NCI-H2107 treated with DMSO at 0.1 percent for 48 hours (cell line): Measurements from ENCODE around the gene PCP2.

Source experiments
- DNase-seq: peaks from one replicate; lab custom pipeline; 2025; ENCODE audit not compliant: unreplicated experiment; lab: John Stamatoyannopoulos, UW

PCP2 gene

DNA sequence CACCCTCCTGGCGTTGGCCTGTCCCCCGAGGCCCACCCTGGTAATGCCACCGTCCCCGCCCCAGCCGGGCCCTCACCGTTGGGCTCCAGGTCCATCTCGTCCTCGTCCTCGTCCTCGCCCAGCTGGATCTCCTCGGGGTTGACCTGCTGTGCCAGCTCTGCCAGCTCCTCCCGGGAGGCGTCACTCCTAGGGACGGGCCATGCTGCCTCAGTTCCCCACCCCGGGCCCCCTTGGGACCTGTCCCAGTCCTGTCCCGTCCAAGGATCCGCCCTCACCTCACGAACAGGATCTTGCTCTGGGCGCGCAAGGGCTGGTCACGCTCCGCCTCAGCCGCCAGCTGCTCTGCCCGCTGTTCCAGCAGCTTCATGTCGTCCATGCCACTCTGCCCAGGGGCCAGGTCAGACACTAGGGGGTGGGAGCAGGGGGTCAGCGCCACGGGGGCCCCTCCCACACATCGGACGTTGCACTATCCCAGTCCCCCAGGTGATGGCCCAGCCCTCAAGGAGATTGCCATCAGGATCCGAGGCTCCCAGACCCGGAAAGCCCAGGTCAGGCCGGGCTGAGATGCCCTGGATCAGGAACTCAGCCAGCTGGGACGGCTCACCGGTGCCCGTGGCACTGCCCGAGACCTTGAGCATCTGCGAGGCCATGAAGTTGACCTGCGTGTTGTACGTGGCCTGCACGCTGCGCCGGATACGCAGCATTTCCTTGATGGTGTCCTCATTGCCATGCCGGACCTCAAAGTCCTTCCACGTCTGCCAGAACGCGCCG lies 13.7 kb downstream of the PCP2 start:
- DNase-seq = no peak

DNA sequence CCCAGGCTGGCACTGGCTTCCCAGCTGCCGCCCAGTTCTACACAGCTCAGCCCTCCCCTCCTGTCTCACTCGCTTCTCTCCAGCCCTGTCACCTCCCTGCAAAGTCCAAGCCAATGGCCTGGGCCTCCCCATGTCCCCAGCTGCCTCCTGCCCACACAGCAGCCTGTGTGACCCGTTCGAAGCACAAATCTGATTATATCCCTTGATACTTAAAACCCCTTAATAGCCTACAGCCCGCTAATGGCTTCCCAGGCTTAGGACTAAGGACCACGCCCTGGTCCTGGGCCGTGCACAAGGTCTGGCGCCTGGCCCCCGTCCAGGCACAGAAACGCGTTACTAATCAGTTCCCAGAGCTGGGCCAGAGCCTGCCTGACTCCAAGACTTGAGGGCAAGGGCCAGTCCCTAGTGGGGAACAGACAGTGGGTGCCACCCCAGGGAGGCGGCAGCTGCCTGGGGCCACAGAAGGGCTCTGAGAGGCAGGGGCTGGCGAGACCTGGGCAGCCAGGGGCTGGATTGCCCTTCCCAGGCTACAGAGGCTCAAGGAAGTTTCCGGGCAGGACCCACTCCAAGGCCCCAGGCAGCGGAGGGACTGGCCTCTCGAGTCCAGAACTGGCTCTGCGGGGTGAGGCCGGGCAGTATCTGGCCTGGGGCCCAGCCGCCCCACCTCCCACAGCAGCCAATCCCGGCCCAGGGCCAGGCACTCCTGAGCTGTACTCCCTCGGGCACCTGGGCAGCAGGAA lies 14.6 kb downstream of the PCP2 start:
- no peak for DNase-seq

DNA sequence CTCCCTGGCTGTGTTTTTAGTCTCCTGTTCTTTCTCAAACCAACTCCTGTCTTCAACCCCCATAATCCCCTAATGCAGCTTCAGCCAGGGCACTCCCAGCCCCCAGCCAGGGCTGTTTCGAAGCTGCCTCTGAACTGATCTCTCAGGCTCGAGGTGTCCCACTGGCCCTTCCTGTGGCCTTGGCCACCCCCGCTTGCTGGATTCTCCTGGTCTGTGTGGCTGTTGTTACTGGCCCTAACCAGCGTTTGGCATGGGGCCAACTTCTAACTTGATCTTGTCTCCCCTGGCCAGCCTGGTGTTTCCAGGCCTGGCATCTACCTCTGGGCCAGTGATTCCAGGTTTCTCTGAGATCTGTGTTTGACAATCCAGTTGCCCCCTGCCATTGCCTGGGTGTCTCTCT lies 15.2 kb downstream of the PCP2 start:
- DNase-seq = no peak

DNA sequence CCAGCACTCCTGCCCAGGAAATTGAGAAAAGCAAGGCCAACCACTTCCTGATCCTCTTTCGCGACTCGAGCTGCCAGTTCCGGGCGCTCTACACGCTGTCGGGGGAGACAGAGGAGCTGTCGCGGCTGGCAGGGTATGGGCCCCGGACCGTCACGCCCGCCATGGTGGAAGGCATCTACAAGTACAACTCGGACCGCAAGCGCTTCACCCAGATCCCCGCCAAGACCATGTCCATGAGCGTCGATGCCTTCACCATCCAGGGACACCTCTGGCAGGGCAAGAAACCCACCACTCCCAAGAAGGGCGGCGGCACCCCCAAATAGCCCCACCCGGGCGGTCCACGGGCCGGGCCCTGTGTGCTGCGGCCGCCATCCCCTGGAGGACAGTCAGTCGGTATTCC lies 15.8 kb downstream of the PCP2 start:
- no peak for DNase-seq

DNA sequence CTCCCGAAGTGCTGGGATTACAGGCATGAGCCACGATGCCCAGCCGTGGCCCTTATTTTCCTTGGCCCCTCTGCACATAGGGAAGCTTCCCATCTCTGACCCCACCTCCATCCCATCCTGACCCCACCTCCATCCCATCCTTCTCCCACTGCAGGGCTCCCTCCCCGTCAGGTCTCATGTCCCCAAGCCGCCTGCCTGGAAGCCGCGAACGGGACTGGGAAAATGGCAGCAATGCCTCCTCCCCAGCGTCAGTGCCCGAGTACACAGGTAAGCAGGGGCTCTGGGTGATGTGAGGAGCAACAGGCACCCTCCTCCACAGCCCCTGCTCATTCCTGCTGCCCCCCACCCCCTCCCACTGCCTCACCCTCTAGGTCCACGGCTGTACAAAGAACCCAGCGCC lies 16.3 kb downstream of the PCP2 start:
- DNase-seq = no peak

DNA sequence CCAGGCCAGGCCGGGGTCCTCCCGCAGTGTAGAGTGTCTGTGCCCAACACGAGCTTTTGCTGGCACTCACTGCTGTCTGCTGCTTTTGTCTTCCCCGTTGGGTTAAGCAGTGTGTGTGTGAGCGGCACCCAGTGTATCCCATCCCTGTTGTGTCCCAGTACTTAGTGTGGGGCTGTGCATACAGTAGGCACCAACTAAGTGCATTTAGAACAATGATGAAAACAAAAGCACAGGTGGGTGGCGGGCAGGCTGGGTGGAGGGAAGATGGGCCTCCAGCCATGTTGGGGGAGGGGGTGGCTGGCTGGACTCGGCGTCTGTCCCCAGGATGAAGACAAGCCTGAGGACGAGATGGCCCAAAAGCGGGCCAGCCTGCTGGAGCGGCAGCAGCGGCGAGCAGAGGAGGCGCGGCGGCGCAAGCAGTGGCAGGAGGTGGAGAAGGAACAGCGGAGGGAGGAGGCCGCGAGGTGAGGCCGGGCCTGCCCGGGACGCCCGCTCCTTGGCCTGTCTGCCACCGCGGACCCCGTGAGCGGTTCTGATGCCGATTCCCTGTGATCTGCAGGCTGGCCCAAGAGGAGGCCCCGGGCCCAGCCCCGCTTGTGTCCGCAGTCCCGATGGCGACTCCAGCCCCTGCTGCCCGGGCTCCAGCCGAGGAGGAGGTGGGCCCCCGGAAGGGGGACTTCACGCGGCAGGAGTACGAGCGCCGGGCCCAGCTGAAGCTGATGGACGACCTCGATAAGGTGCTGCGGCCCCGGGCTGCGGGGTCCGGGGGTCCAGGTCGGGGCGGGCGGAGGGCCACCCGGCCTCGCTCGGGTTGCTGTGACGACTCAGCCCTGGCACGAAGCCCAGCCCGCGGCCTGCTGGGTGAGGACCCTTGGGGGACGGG lies 18.4 kb downstream of the PCP2 start:
- DNase-seq = no peak

DNA sequence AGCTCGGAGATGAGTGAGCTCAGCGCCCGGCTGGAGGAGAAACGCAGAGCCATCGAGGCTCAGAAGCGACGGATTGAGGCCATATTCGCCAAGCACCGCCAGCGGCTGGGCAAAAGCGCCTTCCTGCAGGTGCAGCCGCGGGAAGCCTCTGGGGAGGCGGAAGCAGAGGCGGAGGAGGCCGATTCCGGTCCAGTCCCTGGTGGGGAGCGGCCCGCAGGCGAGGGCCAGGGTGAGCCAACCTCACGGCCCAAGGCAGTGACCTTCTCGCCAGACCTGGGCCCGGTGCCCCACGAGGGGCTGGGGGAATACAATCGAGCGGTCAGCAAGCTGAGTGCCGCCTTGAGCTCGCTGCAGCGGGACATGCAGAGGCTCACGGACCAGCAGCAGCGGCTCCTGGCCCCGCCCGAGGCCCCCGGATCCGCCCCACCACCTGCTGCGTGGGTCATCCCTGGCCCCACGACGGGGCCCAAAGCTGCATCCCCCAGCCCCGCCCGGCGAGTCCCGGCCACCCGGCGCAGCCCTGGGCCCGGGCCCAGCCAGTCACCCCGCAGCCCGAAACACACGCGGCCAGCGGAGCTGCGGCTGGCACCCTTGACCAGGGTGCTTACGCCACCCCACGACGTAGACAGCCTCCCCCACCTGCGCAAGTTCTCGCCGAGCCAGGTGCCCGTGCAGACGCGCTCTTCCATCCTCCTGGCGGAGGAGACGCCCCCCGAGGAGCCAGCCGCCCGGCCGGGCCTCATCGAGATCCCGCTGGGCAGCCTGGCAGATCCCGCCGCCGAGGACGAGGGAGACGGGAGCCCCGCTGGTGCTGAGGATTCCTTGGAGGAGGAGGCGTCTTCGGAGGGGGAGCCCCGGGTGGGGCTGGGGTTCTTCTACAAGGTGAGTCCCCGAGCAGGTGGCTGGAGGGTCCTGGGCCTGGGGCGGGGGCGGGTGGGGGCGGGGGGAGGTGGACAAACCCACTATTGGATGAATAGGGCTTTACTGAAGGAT lies 20.9 kb downstream of the PCP2 start:
- DNase-seq = no peak

DNA sequence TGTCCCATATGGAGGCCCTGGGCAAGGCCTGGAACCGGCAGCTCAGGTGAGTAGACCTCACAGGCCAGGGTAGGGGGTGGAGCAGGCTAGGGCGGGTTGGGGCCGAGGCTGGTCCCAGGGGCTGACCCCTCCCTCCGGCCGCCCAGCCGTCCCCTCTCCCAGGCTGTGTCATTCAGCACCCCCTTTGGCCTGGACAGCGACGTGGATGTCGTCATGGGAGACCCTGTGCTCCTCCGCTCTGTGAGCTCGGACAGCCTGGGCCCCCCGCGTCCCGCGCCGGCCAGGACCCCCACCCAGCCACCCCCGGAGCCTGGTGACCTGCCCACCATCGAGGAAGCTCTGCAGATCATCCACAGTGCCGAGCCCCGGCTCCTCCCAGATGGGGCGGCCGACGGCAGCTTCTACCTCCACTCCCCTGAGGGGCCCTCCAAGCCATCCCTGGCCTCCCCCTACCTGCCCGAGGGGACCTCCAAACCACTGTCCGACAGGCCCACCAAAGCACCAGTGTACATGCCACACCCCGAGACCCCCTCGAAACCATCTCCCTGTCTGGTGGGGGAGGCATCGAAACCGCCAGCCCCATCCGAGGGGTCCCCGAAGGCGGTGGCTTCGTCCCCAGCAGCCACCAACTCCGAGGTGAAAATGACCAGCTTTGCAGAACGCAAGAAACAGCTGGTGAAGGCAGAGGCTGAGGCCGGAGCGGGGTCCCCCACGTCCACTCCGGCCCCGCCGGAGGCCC lies 21.8 kb downstream of the PCP2 start:
- no peak for DNase-seq

DNA sequence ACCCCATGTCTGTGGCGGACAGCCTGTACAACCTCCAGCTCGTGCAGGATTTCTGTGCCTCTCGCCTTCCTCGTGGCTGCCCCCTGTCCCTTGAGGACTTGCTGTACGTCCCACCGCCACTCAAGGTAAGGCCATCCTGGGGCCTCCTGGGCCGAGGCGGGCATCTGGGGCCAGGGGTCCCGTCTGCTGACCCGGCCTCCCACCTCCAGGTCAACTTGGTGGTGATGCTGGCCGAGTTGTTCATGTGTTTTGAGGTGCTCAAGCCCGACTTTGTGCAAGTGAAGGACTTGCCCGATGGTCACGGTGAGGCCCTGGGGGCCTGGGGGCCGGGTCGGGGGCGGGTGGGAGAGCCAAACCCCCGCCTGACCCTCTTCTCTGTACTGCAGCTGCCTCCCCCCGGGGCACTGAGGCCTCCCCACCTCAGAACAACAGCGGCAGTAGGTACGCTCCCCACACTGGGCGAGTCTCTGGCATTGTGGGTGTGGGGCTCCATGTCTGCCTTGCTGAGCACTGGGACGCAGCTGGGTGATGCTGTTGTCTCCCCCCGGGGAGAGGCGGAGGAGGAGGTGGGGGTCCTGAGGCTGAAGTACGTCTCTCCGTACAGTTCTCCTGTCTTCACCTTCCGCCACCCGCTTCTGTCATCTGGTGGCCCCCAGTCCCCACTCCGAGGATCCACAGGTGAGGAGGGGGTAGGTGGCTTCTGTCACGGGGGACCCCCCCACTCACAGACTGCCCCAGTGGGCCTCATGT lies 22.9 kb downstream of the PCP2 start:
- DNase-seq = no peak

DNA sequence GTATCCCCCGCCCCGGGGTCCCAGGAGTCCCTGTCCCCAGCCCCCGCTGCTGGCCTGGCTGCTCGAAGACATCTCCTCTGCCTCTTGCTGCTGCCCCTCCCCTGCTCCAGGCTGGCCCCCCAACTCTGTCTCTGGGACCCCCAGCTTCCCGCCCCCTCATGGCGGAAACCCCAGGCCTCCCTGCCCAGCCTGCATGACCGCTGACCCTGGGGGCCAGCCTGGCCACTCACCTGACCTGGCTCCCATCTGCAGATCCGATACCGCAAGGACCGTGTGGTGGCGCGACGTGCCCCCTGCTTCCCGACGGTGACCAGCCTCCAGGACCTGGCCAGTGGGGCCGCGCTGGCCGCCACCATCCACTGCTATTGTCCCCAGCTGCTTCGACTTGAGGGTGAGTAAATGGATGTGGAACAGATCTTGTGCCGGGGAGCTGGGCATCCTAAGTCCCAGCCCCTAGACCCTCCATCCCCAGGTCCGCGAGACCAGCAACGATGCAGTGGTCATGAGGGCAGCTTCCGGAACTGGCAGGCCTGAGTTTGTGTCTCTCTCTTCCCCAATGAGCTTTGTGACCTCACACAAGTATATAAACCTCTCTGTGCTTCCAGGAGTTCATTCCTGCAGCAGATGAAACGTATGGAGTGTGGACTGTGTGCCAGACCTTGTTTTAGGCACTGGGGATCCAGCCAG lies 25.5 kb downstream of the PCP2 start:
- DNase-seq = no peak

DNA sequence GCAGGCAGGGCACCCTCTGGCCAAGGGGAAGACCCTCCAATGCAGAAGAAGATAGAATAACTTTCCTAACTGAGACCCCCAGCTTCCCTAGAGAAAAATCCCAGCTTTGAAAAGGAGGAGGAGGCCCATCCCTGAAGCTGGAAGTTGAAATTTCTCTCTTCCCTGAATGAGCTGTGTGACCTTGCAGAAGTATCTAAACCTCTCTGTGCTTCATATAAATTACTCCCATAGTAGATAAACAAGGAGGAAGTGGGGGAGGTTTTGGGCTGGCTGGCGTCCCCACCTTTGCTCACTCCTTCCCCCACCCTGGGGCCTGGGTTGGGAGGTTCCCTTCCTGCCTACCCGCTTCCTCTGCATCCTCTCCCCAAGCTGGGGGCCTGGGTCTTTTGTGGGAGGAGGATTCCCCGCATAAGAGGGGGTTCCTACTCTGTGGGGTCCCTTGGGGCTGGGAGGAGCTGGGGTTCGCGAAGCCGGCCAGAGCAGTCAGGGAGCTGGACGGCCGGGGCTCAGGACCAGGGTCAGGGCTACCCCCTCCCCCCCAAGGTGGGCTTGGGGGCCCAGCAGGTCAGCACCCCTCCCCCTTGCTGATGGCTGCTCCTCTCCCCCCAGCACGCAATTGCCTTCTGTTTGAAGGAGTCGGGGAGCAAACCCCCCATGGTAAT lies 26.2 kb downstream of the PCP2 start:
- no peak for DNase-seq

DNA sequence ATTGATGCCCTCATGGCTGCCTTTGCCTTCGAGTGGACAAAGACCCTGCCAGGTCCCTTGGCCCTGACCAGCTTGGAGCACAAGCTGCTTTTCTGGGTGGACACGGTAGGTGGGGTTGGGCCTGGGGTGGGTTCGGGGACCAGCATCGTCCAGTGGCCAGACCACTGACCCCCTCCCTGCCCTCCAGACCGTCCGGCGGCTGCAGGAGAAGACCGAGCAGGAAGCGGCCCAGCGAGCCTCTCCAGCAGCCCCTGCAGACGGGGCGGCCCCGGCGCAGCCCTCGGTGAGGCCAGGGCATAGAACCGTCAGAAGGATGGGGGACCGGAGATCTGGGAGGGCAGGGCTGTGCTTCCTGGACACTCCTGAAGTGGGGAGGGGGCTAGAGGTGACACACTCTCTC lies 27.2 kb downstream of the PCP2 start:
- DNase-seq = no peak

DNA sequence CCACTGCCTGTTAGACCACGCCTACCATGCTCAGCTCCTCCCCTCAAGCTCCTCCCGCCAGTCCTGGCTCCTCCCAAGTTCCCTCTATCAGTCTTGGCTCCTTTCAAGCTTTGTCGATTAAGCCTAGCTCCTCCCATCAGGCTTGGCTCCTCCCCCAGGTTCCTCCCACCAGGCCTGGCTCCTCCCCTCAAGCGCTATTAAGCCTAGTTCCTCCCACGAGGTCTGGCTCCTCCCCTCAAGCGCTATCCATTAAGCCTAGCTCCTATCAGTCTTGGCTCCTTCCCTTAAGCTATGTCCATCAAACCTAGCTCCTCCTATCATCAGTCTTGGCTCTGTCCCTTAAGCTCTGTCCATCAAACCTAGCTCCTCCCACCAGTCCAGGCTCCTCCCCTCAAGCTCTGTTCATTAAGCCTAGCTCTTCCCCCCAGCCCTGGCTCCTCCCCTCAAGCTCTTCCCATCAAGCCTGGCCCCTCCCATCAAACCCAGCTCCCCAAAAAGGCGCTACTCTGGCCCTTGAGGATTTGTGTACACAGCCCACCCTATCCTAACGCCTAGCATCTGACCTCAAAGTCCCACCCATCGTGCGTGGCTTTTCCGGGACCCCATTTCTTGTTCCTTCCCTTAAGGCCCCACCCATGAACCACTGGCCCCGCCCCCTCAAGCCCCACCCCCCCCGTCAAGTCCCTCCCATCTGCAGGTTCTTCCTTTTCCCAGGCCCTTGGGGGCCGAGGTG lies 27.9 kb downstream of the PCP2 start:
- no peak for DNase-seq

DNA sequence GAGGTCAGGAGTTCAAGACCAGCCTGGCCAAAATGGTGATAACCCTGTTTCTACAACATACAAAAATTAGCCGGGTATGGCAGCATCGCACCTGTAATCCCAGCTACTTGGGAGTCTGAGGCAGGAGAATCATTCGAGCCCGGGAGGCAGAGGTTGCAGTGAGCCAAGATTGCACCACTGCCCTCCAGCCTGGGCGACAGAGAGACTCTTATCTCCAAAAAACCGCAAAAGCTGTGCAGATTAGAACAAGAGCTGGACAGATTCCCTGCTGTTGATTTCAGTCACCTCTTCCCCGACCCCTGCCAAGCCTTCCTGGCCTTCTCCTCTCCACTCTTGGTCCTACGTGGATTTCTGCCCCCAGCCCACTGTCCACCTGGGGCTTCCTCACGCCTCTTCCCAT lies 29.6 kb downstream of the PCP2 start:
- no peak for DNase-seq

DNA sequence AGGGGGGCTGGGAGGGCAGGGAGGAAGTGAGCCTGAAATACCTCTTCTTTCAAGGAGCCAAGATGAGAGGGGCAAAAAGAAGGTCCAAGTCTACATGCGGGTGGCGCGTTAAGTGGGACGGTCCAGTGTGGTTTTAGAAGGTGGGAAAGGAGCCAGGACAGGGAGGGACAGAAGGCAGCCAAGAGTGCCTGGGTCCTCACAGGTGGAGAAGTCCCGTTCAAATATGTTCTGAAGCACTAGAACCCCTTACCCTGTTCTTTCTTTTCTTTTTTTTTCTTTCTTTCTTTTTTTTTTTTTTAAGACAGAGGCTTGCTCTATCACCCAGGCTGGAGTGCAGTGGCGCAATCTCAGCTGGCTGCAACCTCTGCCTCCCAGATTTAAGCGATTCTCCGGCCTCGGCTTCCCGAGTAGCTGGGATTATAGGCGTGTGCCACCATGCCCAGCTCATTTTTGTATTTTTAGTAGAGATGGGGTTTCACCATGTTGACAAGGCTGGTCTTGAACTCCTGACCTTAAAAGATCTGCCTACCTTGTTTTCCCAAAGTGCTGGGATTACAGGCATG lies 30.5 kb downstream of the PCP2 start:
- no peak for DNase-seq

DNA sequence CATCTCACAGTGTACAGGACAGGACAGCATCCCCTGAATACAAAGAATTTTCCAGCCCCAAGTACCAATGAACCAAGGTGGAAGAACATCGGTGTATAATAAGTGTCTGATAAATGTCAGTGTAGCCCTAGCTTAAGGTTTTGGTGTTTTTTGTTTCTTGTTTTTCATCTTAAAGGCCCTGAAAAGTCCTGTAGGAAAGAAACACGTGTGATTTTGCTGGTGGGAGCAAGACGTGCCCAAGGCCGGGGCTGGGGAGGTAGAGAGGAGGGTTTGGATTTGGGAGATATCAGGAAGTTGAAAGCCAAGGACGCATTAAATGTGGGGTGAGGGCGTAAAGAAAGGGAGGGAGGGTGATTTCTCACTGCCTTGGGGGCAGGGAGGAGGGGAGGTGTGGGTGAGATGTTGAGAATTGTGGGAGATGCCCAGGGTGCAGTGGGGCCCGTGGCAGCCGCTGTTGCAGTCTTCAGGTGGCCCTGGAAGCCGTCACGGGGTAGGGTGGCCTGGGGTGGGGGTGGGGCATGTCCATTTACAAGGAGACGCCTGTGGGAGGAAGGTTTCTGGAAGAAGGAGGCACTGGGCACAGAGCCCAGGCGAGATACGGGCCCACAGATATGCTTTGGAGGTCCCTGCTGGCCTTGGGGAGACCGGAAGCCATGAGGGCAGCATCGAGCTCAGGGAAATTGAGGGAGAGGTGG lies 31.1 kb downstream of the PCP2 start:
- DNase-seq = no peak
